Measurements from ENCODE around the gene AP1G2. TPM values are rescaled to one million over a fixed set of nuclear protein-coding genes. Genes with fewer than 3 reads are reported as not detected.

AP1G2 gene
- total and polyA plus RNA-seq, 2 of the 13 experiments (the other 11 are each of a cell fraction or from before 2014, with no cell fraction given) = 96.9 to 611 TPM

GRCh38 chr14:23610090-23610814 is 42.7 kb upstream of the AP1G2 start (continued):
- TF ChIP-seq SIN3A (IDR thresholded peaks at IDR 0.05; ENCODE audit: borderline replicate concordance, low read depth, low read length) = 0 out of 2 replicates have a peak, but pooled peaks have one; percentile 24
- no peak for TF ChIP-seq ZNF879 (CRISPR knock-in tag; IDR thresholded peaks at IDR 0.05)
- peak; percentile 84; the same call in 1 of the 2 replicates for TF ChIP-seq MIER3 (CRISPR knock-in tag; IDR thresholded peaks at IDR 0.05; ENCODE audit: borderline replicate concordance)
- TF ChIP-seq AGO1 (IDR thresholded peaks at IDR 0.05; ENCODE audit: low read depth, low read length, poor library complexity, severe bottlenecking) = no peak
- peak; percentile 81 for TF ChIP-seq MED1 (CRISPR knock-in tag; IDR thresholded peaks at IDR 0.05)
- TF ChIP-seq FOXA3 (CRISPR knock-in tag; IDR thresholded peaks at IDR 0.05) = peak; percentile 85
- TF ChIP-seq MYC (CRISPR knock-in tag; IDR thresholded peaks at IDR 0.05; ENCODE audit: borderline replicate concordance) = 0 out of 2 replicates have a peak, but pooled peaks have one; percentile 9
- TF ChIP-seq RXRB (CRISPR knock-in tag; IDR thresholded peaks at IDR 0.05; ENCODE audit: borderline replicate concordance) = peak; percentile 79
- peak; percentile 77; the same call in 1 of the 2 replicates for TF ChIP-seq YEATS4 (CRISPR knock-in tag; IDR thresholded peaks at IDR 0.05; ENCODE audit: borderline replicate concordance)
- peak; percentile 86 for TF ChIP-seq ZNF430 (CRISPR knock-in tag; IDR thresholded peaks at IDR 0.05)
- TF ChIP-seq ARNT2 (CRISPR knock-in tag; IDR thresholded peaks at IDR 0.05; ENCODE audit: low read depth) = peak; percentile 75; the same call in 1 of the 2 replicates
- TF ChIP-seq MED13 (CRISPR knock-in tag; IDR thresholded peaks at IDR 0.05) = peak; percentile 40; the same call in 1 of the 2 replicates
- TF ChIP-seq ZNF18 (CRISPR knock-in tag; IDR thresholded peaks at IDR 0.05; ENCODE audit: insufficient replicate concordance) = peak; percentile 61
- no peak for TF ChIP-seq ZHX2 (IDR thresholded peaks at IDR 0.05; ENCODE audit: low read depth)
- TF ChIP-seq ZHX2 (CRISPR knock-in tag; IDR thresholded peaks at IDR 0.05; ENCODE audit: borderline replicate concordance) = 0 out of 2 replicates have a peak, but pooled peaks have one; percentile 14
- TF ChIP-seq NR2F6 (IDR thresholded peaks at IDR 0.05) = peak; percentile 79
- peak; percentile 88 for TF ChIP-seq NR2F6 (CRISPR knock-in tag; IDR thresholded peaks at IDR 0.05)
- peak; percentile 63; the same call in 1 of the 2 replicates for TF ChIP-seq ZNF782 (CRISPR knock-in tag; IDR thresholded peaks at IDR 0.05; ENCODE audit: borderline replicate concordance)
- TF ChIP-seq NCOA2 (CRISPR knock-in tag; IDR thresholded peaks at IDR 0.05) = peak; percentile 66; the same call in 1 of the 2 replicates
- no peak for TF ChIP-seq GPBP1L1 (CRISPR knock-in tag; IDR thresholded peaks at IDR 0.05)
- TF ChIP-seq AGO2 (optimal IDR thresholded peaks at IDR 0.05; ENCODE audit: low read depth, low read length) = no peak
